HepG2 (cell line): Measurements from ENCODE around the gene NFX1. TPM values are rescaled to one million over a fixed set of nuclear protein-coding genes. Genes with fewer than 3 reads are reported as not detected.

Experiments
- ATAC-seq: fragments of 200-7000 bp; cut with Tn5 transposase; 3 replicates; pipeline ENCODE4 v1.9.1; 2020; ENCODE audit warnings: mild to moderate bottlenecking, moderate library complexity
- BruUV-seq: library from RNA; stranded (reverse); fragments of 400-500 nt; replicated peaks from 2 replicates; lab custom pipeline; 2021; lab: Mats Ljungman, UMichigan
- CTCF ChIA-PET: fragments of 300-600 bp; formaldehyde crosslinking; extraction: SDS; loops from one replicate; lab custom pipeline; 2021; ENCODE audit warnings: low total read pairs, inconsistent platforms, low intra/inter-chr PET ratio; lab: Yijun Ruan, JAX
- POLR2A ChIA-PET: fragments of 350-600 bp; sonication (Branson Sonifier 250); formaldehyde crosslinking; loops from one replicate; lab custom pipeline; 2020; ENCODE audit warnings: antibody characterized with exemption, inconsistent platforms; lab: Yijun Ruan, JAX
- DNase-seq: peaks from one replicate; pipeline ENCODE4 v3.0.0-alpha.2; 2015; ENCODE audit warnings: low spot score
- FAIRE-seq: peaks from 3 replicates; lab custom pipeline; 2011; peaks lifted over from hg19 to GRCh38; lab: Jason Lieb, UNC
- H2AFZ ChIP-seq: one replicate; pipeline ENCODE4 v1.6.1; 2011; ENCODE audit warnings: low read length, inconsistent platforms
- H3K27ac ChIP-seq: fragments of 300-600 bp; 3 replicates; pipeline ENCODE4 v1.8.0; 2011; ENCODE audit warnings: mixed run types, mild to moderate bottlenecking, mixed read lengths, low read length, inconsistent platforms; ENCODE audit not compliant: insufficient read depth; ENCODE audit errors: extremely low read length
- H3K27me3 ChIP-seq, 2 experiments: fragments of 200-600 bp in 1 of 2; 2 replicates in 1 of 2; 3 replicates in 1 of 2; pipeline versions ENCODE4 v1.6.0 to v1.8.0; 2011; ENCODE audit warnings: low read length in 2 of 2, mild to moderate bottlenecking in 2 of 2, moderate library complexity in 2 of 2, inconsistent platforms in 1 of 2; ENCODE audit not compliant: insufficient read depth in 2 of 2, control insufficient read depth in 1 of 2
- H3K36me3 ChIP-seq, 2 experiments: fragments of 200-600 bp in 1 of 2; replicated peaks in 1 of 2; 2 replicates in 1 of 2; 3 replicates in 1 of 2; pipeline versions ENCODE4 v1.5.1 to v1.8.0; 2011; ENCODE audit warnings: low read length in 2 of 2, inconsistent platforms in 1 of 2; ENCODE audit not compliant: insufficient read depth in 2 of 2, control insufficient read depth in 1 of 2
- H3K4me1 ChIP-seq: 2 replicates; pipeline ENCODE4 v1.5.1; 2012; ENCODE audit warnings: low read length, inconsistent platforms; ENCODE audit not compliant: insufficient read depth
- H3K4me2 ChIP-seq: 2 replicates; pipeline ENCODE4 v1.6.0; 2011; ENCODE audit warnings: low read depth, low read length, inconsistent platforms
- H3K4me3 ChIP-seq, 3 experiments: fragments of 200-600 bp in 1 of 3; sonication (generic), shearing (Covaris generic) in 1 of 3; replicated peaks in 1 of 3; 2 replicates each; pipeline ENCODE4 v1.5.1; 2011 to 2016; ENCODE audit warnings: low read length in 3 of 3, inconsistent platforms in 2 of 3, low read depth in 2 of 3, mild to moderate bottlenecking in 2 of 3, control low read depth in 1 of 3, mixed read lengths in 1 of 3; ENCODE audit not compliant: insufficient read depth in 1 of 3
- H3K79me2 ChIP-seq: one replicate; pipeline ENCODE4 v1.6.1; 2011; ENCODE audit warnings: low read length, inconsistent platforms; ENCODE audit not compliant: insufficient read depth
- H3K9ac ChIP-seq: 2 replicates; pipeline ENCODE4 v1.6.0; 2011; ENCODE audit warnings: mild to moderate bottlenecking, low read depth, low read length, inconsistent platforms; ENCODE audit not compliant: insufficient read depth
- H3K9me3 ChIP-seq: 2 replicates; pipeline ENCODE4 v1.5.1; 2012; ENCODE audit warnings: mild to moderate bottlenecking, low read length
- H4K20me1 ChIP-seq: 2 replicates; pipeline ENCODE4 v1.6.0; 2011; ENCODE audit warnings: inconsistent platforms, mild to moderate bottlenecking, low read length, moderate library complexity; ENCODE audit not compliant: insufficient read depth
- ATRX ChIP-seq: sonication (generic); formaldehyde crosslinking; IDR thresholded peaks from 2 replicates; pipeline ENCODE4 v1.4.0; 2020; ENCODE audit warnings: missing genetic modification reagents, borderline replicate concordance
- FOXK1 ChIP-seq: sonication (generic); formaldehyde crosslinking; IDR thresholded peaks from 2 replicates; pipeline ENCODE4 v1.4.0; 2020; ENCODE audit warnings: low read depth, missing genetic modification reagents, borderline replicate concordance
- IRF2 ChIP-seq: IDR thresholded peaks from 2 replicates; pipeline ENCODE4 v1.6.1; 2018; ENCODE audit warnings: missing genetic modification reagents, missing compliant biosample characterization
- MYNN ChIP-seq: sonication (generic); formaldehyde crosslinking; IDR thresholded peaks from 2 replicates; pipeline ENCODE4 v1.4.0; 2020; ENCODE audit warnings: mild to moderate bottlenecking, low read depth, missing genetic modification reagents
- RXRA ChIP-seq: sonication (generic); formaldehyde crosslinking; IDR thresholded peaks from 2 replicates; pipeline ENCODE4 v1.5.1; 2020; ENCODE audit warnings: missing genetic modification reagents
- SCMH1 ChIP-seq: sonication (generic); formaldehyde crosslinking; IDR thresholded peaks from 2 replicates; pipeline ENCODE4 v1.9.0; 2021; ENCODE audit warnings: missing genetic modification reagents, mild to moderate bottlenecking, borderline replicate concordance
- SMARCC2 ChIP-seq: fragments of 450-650 bp; IDR thresholded peaks from 2 replicates; pipeline ENCODE4 v1.6.1; 2017; ENCODE audit warnings: antibody characterized with exemption, mild to moderate bottlenecking
- ZFY ChIP-seq: sonication (generic); formaldehyde crosslinking; IDR thresholded peaks from 2 replicates; pipeline ENCODE4 v1.4.0; 2020; ENCODE audit warnings: missing genetic modification reagents
- ZNF713 ChIP-seq: sonication (generic); formaldehyde crosslinking; IDR thresholded peaks from 2 replicates; pipeline ENCODE4 v1.4.0; 2020; ENCODE audit warnings: mild to moderate bottlenecking, missing genetic modification reagents
- WGBS: methylation state at CpG from one replicate; pipeline ENCODE4 v1.1.6; 2017; ENCODE audit warnings: low lambda C conversion rate; 5-methylcytosine and 5-hydroxymethylcytosine counted together
- in situ Hi-C: cut with HindIII; loops from 2 replicates; pipeline ENCODE4 v1.10.0; 2017; ENCODE audit warnings: low pct_unique_long_range_greater_than_20kb; ENCODE audit not compliant: extremely low pct_ligation_motif_present
- intact Hi-C: fragments of 100-400 bp; cut with micrococcal nuclease; formaldehyde crosslinking; loops from one replicate; pipeline ENCODE4 v1.10.0; 2022; ENCODE audit not compliant: unreplicated experiment
- polyA plus RNA-seq, 8 experiments: library from polyadenylated mRNA; depleted of rRNA in 3 of 8; stranded (reverse) in 7 of 8; unstranded in 1 of 8; fragments of >200 nt; fragmentation: Illumina TruSeq in 4 of 8; extraction: Trizol in 4 of 8; gene quantifications; 2 replicates each; pipeline versions ENCODE4 v1.2.1 to v1.2.3, GENCODE V29; 2011 to 2016; ENCODE audit warnings: low read depth in 4 of 8, missing spikeins in 1 of 8, mixed read lengths in 1 of 8; ENCODE audit not compliant: insufficient read depth in 1 of 8
- total RNA-seq, 5 experiments: library from RNA; depleted of rRNA; stranded (reverse); fragments of >200 nt; fragmentation: Illumina TruSeq; extraction: Trizol; gene quantifications; 2 replicates each; pipeline ENCODE4 v1.2.3, GENCODE V29; 2016; ENCODE audit warnings: low read depth in 1 of 5
- TF ChIP-seq, protein P1 (sequence below): sonication (generic); formaldehyde crosslinking; IDR thresholded peaks from 2 replicates; pipeline ENCODE4 v1.5.1; 2020; ENCODE audit warnings: mild to moderate bottlenecking, missing genetic modification reagents, moderate library complexity
- TF ChIP-seq, protein P2 (sequence below): sonication (generic); formaldehyde crosslinking; IDR thresholded peaks from 2 replicates; pipeline ENCODE4 v1.5.0; 2020; ENCODE audit warnings: mild to moderate bottlenecking, missing genetic modification reagents
- TF ChIP-seq, protein P3 (sequence below): sonication (generic); formaldehyde crosslinking; IDR thresholded peaks from 2 replicates; pipeline ENCODE4 v1.4.0; 2020; ENCODE audit warnings: mild to moderate bottlenecking, missing genetic modification reagents
- TF ChIP-seq, protein P4 (sequence below): sonication (generic); formaldehyde crosslinking; IDR thresholded peaks from 2 replicates; pipeline ENCODE4 v1.5.1; 2020; ENCODE audit warnings: missing genetic modification reagents, mild to moderate bottlenecking, borderline replicate concordance

NFX1 gene
- total and polyA plus RNA-seq, 2 of the 13 experiments (the other 11 are each of a cell fraction or from before 2014, with no cell fraction given), result 23.9 to 27.5 TPM

DNA sequence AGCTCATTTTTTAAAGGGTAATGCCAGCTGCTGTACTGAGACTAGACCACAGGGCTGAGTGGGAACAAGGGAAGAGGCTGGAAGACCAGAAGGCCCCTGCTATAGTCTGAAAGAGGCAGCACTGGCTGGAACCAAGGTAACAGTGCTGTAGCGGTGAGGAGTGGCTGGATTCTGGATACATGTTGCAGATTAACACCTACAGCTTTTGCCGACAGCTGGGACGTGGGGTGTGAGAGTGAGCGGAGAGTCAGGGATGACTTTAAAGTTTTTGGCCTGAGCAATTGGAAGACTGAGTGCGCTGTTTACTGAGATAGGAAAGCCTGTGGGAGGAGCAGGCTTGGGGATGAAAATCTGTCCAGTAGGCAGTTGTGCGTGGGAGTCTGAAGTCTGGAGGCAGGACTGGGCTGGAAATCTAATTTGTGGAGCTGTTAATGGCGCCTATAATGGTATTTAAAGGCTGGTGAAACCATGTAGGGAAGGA is 85.6 kb downstream of the NFX1 start (continued):
- TF ChIP-seq ATRX (CRISPR knock-in tag), result no peak
- TF ChIP-seq FOXK1, result no peak
- TF ChIP-seq MYNN (CRISPR knock-in tag), result no peak

DNA sequence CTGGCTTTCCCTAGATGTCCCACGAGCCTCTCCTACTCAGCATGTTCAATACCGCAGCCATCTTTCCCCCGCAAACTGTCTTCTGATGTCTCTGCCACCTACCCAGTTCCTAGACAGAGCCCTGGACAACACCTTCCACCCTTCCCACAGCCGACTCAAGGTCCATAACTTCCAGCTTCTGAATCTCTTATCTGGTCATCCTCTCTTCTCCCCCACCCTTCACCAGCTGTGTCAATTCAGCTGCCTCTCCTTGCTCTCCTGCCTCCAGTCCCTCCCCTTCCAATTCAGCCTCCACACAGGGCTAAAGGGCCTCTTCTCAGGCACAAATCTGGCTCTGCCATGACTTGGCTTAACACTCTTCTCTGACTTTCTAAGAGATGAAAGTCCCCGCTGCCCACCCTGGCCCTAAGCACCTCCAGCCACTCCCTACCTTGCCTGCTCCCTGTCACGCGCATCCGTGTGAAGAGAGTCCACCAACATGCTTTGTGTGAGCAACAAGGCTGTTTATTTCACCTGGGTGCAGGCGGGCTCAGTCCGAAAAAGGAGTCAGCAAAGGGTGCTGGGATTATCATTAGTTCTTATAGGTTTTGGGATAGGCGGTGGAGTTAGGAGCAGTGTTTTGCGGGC is 86.9 kb downstream of the NFX1 start:
- FAIRE-seq (no peak), ATAC-seq (no peak), DNase-seq (no peak)
- intact Hi-C loops (no loop called here), in situ Hi-C loops (loop anchor here (10.0 kb wide), 1 partner anchor 88 kb away; no protein-coding TSS in a partner anchor)
- H3K79me2 ChIP-seq, result no peaks in the 10 kb centered on the region
- H3K36me3 ChIP-seq, result no peaks in the 10 kb centered on the region
- POLR2A ChIA-PET, result no interaction called here
- H4K20me1 ChIP-seq, result no peaks in the 10 kb centered on the region
- H3K9ac ChIP-seq, result no peak overlapping the region
- WGBS, result 72% methylated on average over 12 of the region's 12 CpGs
- peaks cover 50% of the 10 kb centered on the region for H3K4me1 ChIP-seq
- no peak overlapping the region for H3K27ac ChIP-seq
- no peak overlapping the region for H3K4me3 ChIP-seq
- H3K4me2 ChIP-seq, result no peak overlapping the region; the same call in 1 of the 2 replicates
- no peaks in the 10 kb centered on the region for H3K9me3 ChIP-seq
- no TSS peak for BruUV-seq
- H2AFZ ChIP-seq, result no peak overlapping the region
- H3K27me3 ChIP-seq, result no peaks in the 10 kb centered on the region
- CTCF ChIA-PET, result no interaction called here
- TF ChIP-seq, protein P1, sequence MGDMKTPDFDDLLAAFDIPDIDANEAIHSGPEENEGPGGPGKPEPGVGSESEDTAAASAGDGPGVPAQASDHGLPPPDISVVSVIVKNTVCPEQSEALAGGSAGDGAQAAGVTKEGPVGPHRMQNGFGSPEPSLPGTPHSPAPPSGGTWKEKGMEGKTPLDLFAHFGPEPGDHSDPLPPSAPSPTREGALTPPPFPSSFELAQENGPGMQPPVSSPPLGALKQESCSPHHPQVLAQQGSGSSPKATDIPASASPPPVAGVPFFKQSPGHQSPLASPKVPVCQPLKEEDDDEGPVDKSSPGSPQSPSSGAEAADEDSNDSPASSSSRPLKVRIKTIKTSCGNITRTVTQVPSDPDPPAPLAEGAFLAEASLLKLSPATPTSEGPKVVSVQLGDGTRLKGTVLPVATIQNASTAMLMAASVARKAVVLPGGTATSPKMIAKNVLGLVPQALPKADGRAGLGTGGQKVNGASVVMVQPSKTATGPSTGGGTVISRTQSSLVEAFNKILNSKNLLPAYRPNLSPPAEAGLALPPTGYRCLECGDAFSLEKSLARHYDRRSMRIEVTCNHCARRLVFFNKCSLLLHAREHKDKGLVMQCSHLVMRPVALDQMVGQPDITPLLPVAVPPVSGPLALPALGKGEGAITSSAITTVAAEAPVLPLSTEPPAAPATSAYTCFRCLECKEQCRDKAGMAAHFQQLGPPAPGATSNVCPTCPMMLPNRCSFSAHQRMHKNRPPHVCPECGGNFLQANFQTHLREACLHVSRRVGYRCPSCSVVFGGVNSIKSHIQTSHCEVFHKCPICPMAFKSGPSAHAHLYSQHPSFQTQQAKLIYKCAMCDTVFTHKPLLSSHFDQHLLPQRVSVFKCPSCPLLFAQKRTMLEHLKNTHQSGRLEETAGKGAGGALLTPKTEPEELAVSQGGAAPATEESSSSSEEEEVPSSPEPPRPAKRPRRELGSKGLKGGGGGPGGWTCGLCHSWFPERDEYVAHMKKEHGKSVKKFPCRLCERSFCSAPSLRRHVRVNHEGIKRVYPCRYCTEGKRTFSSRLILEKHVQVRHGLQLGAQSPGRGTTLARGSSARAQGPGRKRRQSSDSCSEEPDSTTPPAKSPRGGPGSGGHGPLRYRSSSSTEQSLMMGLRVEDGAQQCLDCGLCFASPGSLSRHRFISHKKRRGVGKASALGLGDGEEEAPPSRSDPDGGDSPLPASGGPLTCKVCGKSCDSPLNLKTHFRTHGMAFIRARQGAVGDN, result no peak
- TF ChIP-seq, protein P2, sequence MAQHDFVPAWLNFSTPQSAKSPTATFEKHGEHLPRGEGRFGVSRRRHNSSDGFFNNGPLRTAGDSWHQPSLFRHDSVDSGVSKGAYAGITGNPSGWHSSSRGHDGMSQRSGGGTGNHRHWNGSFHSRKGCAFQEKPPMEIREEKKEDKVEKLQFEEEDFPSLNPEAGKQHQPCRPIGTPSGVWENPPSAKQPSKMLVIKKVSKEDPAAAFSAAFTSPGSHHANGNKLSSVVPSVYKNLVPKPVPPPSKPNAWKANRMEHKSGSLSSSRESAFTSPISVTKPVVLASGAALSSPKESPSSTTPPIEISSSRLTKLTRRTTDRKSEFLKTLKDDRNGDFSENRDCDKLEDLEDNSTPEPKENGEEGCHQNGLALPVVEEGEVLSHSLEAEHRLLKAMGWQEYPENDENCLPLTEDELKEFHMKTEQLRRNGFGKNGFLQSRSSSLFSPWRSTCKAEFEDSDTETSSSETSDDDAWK (CRISPR knock-in tag), result no peak
- TF ChIP-seq MYNN (CRISPR knock-in tag), result no peak
- no peak for TF ChIP-seq ZFY (CRISPR knock-in tag)
- no peak for TF ChIP-seq SMARCC2
- TF ChIP-seq RXRA, result no peak
- no peak for TF ChIP-seq IRF2 (CRISPR knock-in tag)
- TF ChIP-seq SCMH1 (CRISPR knock-in tag), result no peak
- TF ChIP-seq, protein P3, sequence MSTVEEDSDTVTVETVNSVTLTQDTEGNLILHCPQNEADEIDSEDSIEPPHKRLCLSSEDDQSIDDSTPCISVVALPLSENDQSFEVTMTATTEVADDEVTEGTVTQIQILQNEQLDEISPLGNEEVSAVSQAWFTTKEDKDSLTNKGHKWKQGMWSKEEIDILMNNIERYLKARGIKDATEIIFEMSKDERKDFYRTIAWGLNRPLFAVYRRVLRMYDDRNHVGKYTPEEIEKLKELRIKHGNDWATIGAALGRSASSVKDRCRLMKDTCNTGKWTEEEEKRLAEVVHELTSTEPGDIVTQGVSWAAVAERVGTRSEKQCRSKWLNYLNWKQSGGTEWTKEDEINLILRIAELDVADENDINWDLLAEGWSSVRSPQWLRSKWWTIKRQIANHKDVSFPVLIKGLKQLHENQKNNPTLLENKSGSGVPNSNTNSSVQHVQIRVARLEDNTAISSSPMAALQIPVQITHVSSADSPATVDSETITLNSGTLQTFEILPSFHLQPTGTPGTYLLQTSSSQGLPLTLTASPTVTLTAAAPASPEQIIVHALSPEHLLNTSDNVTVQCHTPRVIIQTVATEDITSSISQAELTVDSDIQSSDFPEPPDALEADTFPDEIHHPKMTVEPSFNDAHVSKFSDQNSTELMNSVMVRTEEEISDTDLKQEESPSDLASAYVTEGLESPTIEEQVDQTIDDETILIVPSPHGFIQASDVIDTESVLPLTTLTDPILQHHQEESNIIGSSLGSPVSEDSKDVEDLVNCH (CRISPR knock-in tag), result no peak
- TF ChIP-seq ZNF713 (CRISPR knock-in tag), result no peak
- TF ChIP-seq, protein P4, sequence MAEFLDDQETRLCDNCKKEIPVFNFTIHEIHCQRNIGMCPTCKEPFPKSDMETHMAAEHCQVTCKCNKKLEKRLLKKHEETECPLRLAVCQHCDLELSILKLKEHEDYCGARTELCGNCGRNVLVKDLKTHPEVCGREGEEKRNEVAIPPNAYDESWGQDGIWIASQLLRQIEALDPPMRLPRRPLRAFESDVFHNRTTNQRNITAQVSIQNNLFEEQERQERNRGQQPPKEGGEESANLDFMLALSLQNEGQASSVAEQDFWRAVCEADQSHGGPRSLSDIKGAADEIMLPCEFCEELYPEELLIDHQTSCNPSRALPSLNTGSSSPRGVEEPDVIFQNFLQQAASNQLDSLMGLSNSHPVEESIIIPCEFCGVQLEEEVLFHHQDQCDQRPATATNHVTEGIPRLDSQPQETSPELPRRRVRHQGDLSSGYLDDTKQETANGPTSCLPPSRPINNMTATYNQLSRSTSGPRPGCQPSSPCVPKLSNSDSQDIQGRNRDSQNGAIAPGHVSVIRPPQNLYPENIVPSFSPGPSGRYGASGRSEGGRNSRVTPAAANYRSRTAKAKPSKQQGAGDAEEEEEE (CRISPR knock-in tag), result no peak
